Activated T-helper 1 cell treated with Interleukin-2 at 50 U/mL for 16 hours (primary cell): ENCODE measurements around the gene INTS1.

ENCODE experiments used
- DNase-seq: peaks from one replicate; pipeline ENCODE4 v3.0.0-alpha.2; 2020; ENCODE audit warnings: low read depth

INTS1 gene

DNA sequence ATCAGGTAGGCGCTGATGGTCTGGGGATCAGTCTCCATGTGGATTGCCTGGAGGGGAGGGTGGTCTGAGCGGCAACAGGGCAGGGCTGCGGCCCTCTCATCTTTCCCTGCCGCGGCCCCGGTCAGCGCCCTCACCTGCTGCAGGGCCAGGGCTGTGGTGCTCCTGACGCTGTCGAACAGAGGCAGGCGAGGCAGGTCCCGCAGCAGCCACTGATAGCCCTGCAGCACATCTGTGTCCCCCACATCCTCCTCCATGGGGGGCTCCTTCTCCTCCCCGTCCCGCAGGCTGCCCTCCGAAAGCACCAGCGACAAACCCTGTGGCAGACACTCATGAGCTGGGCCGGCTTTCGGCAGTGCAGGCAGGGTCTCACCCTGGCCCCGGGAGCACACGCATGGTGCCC lies 19.0 kb downstream of the INTS1 start:
- no peak for DNase-seq

GRCh38 chr7:1484569-1484968 lies 19.6 kb downstream of the INTS1 start:
- no peak for DNase-seq

- DNase-seq: no peak
Measured at GRCh38 chr7:1483536-1484505, 20.4 kb downstream of the INTS1 start.

- no peak for DNase-seq
Measured at GRCh38 chr7:1483079-1483478, 21.1 kb downstream of the INTS1 start.

DNA sequence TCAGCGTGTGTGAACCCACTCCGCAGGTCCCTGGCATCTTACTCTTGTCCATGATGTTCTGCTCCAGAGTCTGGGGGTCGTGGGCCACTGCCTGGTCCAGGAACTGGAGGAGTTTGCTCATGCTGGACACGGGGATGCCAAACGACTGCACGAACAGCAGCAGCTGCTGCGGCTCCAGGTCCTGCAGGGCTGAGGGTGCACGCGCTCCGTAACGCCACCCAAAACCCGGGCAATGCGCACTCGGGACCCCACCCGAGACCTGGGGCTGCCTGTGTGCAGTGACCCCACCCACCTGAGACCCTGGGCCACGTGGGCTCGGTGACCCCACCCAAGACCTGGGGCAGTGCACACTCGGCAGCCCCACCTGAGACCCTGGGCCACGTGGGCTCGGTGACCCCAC lies 22.9 kb downstream of the INTS1 start:
- no peak for DNase-seq

DNA sequence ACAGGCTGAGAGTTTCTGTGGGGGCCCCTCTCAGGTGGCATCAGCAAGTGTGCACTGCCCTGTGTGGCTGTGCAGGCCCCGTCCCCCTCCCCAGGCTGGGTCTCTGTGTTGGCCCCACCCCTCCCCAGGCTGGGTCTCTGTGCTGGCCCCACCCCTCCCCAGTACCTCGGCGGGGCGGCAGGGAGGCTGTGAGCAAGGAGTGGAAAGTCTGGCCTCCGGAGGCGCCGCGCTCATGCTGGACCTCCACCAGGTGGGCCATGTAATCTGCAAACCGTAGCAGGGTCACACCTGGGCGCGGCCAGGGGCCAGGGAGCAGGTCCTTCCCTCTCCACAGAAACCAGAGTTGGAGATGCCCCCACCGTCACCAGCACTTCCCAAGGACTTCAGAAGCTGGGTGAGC lies 23.5 kb downstream of the INTS1 start:
- no peak for DNase-seq

GRCh38 chr7:1479287-1479686 lies 24.9 kb downstream of the INTS1 start:
- no peak for DNase-seq

DNA sequence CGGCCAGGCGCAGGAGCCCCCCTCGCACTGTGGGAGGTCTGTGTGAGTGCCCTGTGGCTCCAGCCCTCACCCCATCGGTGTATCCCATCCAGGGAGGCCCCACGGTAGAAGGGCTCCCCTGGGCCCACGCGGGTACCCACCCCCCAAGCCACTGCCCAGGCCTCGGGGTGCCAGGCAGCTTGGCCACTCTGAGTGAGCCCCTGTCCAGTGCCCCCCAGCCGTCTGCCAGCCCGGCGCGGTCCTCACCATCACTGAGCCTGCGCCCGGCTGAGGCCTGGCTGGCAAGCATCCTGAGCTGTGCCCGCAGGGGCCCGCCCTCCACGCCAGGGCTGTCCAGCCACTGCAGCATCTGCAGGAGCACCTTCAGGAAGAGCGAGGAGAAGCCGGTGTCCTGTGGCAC lies 25.7 kb downstream of the INTS1 start:
- DNase-seq: no peak

- no peak for DNase-seq
Measured at GRCh38 chr7:1476859-1477258, 27.3 kb downstream of the INTS1 start.

DNA sequence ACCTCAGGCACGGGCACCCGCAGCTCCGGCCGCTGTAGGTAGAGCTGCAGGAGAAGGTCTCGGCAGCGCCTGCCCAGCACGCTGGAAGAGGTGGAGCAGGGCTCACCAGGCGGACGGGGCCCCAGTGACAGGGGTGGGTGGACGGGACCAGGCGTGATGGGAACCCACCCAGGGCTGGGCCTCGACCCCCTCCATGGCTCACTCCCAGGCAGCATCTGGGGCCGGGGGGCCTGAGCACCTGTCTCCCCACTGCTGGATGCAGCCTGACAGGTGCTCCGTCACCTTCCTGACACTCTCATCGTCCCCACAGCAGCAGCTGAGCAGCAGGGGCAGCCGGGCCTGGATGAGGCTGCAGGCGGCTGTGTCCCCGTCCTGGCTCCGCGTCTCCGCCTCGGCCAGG lies 28.2 kb downstream of the INTS1 start:
- no peak for DNase-seq

DNA sequence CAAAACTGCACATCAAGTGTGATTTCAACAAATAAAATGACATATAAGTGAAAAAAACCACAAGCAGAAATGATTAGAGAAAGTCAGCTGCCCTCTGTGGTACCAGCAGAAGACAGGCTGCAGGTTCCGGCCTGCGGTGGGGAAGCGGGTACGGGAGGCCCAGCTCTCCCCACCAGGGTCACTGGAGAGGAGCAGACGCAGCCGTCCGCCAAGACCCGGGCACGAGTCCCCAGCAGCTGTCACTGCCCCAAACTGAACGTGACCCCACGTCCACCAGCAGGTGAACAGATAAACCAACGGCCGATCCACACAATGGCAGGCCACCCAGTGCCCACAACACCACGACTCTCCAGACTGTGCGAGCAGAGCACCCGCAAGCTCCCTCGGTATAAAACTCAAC lies 28.8 kb downstream of the INTS1 start:
- no peak for DNase-seq

DNA sequence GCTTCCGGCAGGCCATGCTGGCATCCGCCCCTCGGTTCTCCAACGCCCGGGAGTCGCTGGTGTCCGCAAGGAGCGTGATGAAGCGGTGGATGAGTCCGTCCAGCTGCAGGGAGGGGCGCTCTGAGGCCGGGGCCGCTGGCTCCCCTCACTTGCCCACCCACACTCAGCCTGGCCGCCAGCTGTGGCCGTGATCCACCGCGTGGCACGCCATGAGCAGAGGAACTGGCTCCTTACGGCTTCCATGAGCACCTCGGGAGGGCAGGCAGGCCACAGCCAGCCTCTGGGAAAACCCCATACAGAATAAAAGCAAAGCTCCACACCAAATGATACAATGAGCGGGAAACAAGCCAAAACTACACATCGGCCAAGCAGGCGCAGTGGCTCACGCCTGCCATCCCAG lies 29.5 kb downstream of the INTS1 start:
- DNase-seq: no peak

GRCh38 chr7:1473864-1474512 lies 30.2 kb downstream of the INTS1 start:
- peak; percentile 77 for DNase-seq

DNA sequence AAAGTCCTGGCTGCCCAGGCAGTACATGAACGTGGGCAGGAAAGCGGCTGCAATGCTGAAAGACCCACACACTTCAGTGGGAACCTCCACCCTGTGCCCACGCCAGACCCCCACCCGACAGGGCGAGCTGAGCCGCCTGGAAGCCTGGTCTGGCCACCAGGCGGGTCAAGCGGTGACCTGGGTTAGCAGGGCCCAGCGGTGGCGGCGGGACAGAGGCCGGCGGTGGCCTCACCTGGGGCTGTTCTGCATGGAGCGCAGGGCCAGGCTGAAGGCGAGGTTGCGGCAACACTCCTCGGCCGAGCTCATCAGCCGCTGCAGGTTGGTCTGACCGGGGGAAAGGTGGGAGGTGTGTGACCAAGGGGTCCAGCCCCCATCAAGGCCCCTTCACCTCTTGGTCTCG lies 33.3 kb downstream of the INTS1 start:
- DNase-seq: no peak

GRCh38 chr7:1468643-1469298 lies 35.4 kb downstream of the INTS1 start:
- no peak for DNase-seq

DNA sequence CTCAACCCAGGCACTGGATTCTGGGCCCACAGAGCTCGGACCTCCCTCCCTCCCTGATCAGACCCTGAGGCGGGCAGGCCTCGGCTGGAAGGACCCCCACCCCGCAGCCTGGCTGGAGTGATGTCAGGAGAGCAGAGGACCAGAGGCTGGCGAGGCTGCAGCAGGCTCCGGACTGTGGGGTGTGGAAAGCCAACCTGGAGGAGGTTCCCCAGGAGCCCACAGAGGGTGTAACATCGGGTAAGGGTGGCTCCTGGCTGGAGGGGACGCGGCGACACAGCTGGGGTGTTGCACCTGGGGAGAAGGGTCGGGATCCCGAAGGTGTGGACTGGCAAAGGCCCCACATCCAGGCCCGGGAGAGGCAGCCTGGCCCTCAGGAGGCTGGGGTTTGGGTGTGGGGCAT lies 36.0 kb downstream of the INTS1 start:
- DNase-seq: no peak

- DNase-seq: no peak
Measured at GRCh38 chr7:1466524-1467271, 37.5 kb downstream of the INTS1 start.

DNA sequence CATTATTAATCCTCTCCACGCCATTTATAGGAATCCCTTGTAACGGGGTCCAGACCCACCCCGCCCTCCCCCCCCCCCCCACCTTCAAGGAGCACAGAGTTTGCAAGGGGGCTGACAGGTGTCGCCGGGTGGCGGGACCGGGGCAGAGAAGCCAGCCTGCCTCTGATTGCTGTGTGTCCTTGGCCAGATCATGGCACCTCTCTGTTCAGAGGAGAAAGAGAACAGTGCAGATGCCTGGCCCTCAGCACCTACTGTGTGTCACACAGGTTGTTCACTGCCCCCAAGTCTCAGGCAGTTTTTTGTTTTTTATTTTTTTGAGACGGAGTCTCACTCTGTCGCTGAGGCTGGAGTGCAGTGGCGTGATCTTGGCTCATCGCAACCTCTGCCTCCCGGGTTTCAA lies 39.5 kb downstream of the INTS1 start:
- DNase-seq: no peak

- DNase-seq: no peak
Measured at GRCh38 chr7:1463676-1464223, 40.4 kb downstream of the INTS1 start.

DNA sequence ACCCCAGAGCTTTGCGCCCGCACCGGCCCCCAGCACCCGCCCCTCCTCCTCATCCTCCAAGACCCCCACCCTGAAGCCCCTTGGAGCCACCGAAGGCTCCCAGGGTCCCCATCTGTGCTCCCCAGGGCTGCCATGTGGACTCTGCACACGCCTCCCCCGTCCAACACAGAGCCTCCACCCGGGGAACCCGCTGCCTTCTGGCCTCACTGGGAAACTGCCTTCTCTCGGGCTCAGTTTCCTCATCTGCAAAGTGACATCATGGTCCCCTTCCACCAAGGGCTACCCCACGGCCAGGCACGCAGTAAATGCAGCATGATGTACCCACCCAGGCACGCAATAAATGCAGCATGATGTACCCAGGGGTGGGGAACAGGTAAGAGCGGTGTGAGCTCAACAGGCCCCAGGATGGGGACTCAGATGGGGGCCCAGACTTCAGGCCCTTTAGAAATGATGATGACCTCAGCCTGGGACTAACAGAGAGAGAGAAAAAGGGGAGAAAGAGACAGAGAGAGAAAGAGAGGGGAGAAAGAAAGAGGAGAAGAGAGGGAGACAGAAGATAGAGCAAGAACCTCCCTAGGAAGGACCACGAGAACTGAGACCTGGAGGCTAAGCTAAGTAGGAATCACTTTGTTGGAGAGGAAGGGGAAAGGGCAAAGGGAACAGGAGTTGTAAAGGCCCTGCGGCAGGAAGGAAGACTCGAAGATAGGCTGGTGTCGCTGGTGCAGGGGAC lies 42.4 kb downstream of the INTS1 start:
- DNase-seq: no peak
